ENCODE measurements around the gene MRPS7. TPM values are rescaled to one million over a fixed set of nuclear protein-coding genes. Genes with fewer than 3 reads are reported as not detected.

MRPS7 gene
- total and polyA plus RNA-seq, 2 donors (not counting 1 experiment from before 2014, with no cell fraction given), result 25.1 to 42.6 TPM

DNA sequence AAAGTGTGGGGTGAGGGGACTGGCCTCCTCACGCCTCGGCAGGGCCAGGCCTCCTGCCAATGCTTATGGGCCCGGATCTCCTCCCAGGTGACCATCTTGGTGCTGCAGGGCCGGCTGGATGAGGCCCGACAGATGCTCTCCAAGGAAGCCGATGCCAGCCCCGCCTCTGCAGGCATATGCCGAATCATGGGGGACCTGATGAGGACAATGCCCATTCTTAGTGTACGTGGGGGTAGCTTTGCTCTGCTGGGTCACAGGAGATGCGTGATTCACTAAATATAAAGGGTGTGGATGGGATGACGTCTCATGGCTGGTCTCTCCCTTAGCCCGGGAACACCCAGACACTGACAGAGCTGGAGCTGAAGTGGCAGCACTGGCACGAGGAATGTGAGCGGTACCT is 36.7 kb upstream of the MRPS7 start:
- Histone ChIP-seq H3K79me2 (ENCODE audit: control insufficient read depth, insufficient read depth, low read length) (peaks cover 6% of the 10 kb centered on the region), H3K4me1 (ENCODE audit: control insufficient read depth in 2 of 2, insufficient read depth in 2 of 2, low read length in 2 of 2) (no peaks in the 10 kb centered on the region), H3K9me3 (ENCODE audit: control extremely low read depth in 1 of 3, control insufficient read depth in 2 of 3, insufficient read depth in 1 of 3, low read length in 2 of 3) (no peaks in the 10 kb centered on the region), H3K4me3 (ENCODE audit: control extremely low read depth in 1 of 5, extremely low read depth in 1 of 5, insufficient read depth in 1 of 5, low read depth in 2 of 5, low read length in 4 of 5) (no peak overlapping the region), H3K27me3 (replicated peaks in 1 of 4; ENCODE audit: control extremely low read depth in 1 of 4, control insufficient read depth in 3 of 4, insufficient read depth in 4 of 4, low read length in 3 of 4) (no peaks in the 10 kb centered on the region), H2AFZ (ENCODE audit: insufficient read depth, low read depth, low read length, poor library complexity, severe bottlenecking) (no peak overlapping the region), H4K20me1 (ENCODE audit: control insufficient read depth, insufficient read depth, low read length, poor library complexity, severe bottlenecking) (no peaks in the 10 kb centered on the region), H3K4me2 (replicated peaks; ENCODE audit: low read depth, low read length, poor library complexity, severe bottlenecking) (no peak overlapping the region), H3K9ac (ENCODE audit: low read length) (no peak overlapping the region), H3K36me3 (replicated peaks in 1 of 2; ENCODE audit: control extremely low read depth in 1 of 2, control insufficient read depth in 1 of 2, extremely low read depth in 1 of 2, insufficient read depth in 2 of 2, low read length in 1 of 2) (peaks cover 0 to 55% of the 10 kb centered on the region in 2 experiments), H3K27ac (ENCODE audit: low read length in 2 of 2) (no peak overlapping the region)
- CTCF ChIA-PET, result interaction anchor here (0.6 to 1.8 kb wide), 2 partner anchors 24 to 190 kb away, joined by 3 to 9 read pairs; no protein-coding TSS in a partner anchor
- POLR2A ChIA-PET, result no interaction called here
- no peaks in the 10 kb centered on the region for H3K27me3 Mint-ChIP-seq
- no peak overlapping the region for H3K27ac Mint-ChIP-seq
- no peaks in the 10 kb centered on the region for H3K9me3 Mint-ChIP-seq (ENCODE audit: insufficient read depth)
- DNase-seq (no peak), ATAC-seq (ENCODE audit: low read depth) (no peak)
- intact Hi-C loops (cut with micrococcal nuclease), result no loop called here
- 93% methylated on average over 14 of the region's 14 CpGs for WGBS (ENCODE audit: insufficient coverage)
- H3K4me1 Mint-ChIP-seq, result no peaks in the 10 kb centered on the region
- TF ChIP-seq, protein P1, sequence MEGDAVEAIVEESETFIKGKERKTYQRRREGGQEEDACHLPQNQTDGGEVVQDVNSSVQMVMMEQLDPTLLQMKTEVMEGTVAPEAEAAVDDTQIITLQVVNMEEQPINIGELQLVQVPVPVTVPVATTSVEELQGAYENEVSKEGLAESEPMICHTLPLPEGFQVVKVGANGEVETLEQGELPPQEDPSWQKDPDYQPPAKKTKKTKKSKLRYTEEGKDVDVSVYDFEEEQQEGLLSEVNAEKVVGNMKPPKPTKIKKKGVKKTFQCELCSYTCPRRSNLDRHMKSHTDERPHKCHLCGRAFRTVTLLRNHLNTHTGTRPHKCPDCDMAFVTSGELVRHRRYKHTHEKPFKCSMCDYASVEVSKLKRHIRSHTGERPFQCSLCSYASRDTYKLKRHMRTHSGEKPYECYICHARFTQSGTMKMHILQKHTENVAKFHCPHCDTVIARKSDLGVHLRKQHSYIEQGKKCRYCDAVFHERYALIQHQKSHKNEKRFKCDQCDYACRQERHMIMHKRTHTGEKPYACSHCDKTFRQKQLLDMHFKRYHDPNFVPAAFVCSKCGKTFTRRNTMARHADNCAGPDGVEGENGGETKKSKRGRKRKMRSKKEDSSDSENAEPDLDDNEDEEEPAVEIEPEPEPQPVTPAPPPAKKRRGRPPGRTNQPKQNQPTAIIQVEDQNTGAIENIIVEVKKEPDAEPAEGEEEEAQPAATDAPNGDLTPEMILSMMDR (IDR thresholded peaks at IDR 0.05), result no peak
- no peak for TF ChIP-seq EZH2 (IDR thresholded peaks at IDR 0.05; ENCODE audit: borderline replicate concordance, insufficient read depth, low read depth, low read length, poor library complexity, severe bottlenecking)
- H3K4me3 Mint-ChIP-seq, result no peak overlapping the region

DNA sequence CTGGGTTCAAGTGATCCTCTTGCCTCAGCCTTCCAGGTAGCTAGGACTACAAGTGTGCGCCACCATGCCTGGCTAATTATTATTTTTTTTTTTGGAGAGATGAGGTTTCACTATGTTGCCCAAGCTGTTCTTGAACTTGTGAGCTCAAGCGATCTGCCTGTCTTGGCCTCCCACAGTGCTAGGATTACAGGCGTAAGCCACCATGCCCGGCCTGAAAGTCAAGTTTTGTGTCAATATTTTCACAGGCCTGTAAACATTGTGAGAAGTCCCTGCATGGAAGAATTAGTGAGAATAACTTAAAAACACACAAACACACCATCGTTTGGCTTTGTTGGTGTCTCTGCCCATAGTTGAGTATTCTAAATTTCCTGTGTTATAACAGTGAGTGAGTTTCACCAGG is 34.0 kb upstream of the MRPS7 start:
- H3K27ac Mint-ChIP-seq, result no peak overlapping the region
- no peaks in the 10 kb centered on the region for H3K27me3 Mint-ChIP-seq
- CTCF ChIA-PET, result interaction anchor here (0.6 to 3.9 kb wide), 2 partner anchors 114 to 609 kb away, joined by 4 to 14 read pairs; no protein-coding TSS in a partner anchor

More for the DNA sequence above, 34.0 kb upstream of the MRPS7 start:
- Histone ChIP-seq H3K4me2 (replicated peaks; ENCODE audit: low read depth, low read length, poor library complexity, severe bottlenecking) (no peak overlapping the region), H4K20me1 (ENCODE audit: control insufficient read depth, insufficient read depth, low read length, poor library complexity, severe bottlenecking) (no peaks in the 10 kb centered on the region), H3K9ac (ENCODE audit: low read length) (no peak overlapping the region), H3K27me3 (replicated peaks in 1 of 4; ENCODE audit: control extremely low read depth in 1 of 4, control insufficient read depth in 3 of 4, insufficient read depth in 4 of 4, low read length in 3 of 4) (no peaks in the 10 kb centered on the region), H3K79me2 (ENCODE audit: control insufficient read depth, insufficient read depth, low read length) (peaks cover 2% of the 10 kb centered on the region), H2AFZ (ENCODE audit: insufficient read depth, low read depth, low read length, poor library complexity, severe bottlenecking) (no peak overlapping the region), H3K9me3 (ENCODE audit: control extremely low read depth in 1 of 3, control insufficient read depth in 2 of 3, insufficient read depth in 1 of 3, low read length in 2 of 3) (no peaks in the 10 kb centered on the region), H3K4me1 (ENCODE audit: control insufficient read depth in 2 of 2, insufficient read depth in 2 of 2, low read length in 2 of 2) (no peaks in the 10 kb centered on the region), H3K36me3 (replicated peaks in 1 of 2; ENCODE audit: control extremely low read depth in 1 of 2, control insufficient read depth in 1 of 2, extremely low read depth in 1 of 2, insufficient read depth in 2 of 2, low read length in 1 of 2) (peaks cover 6 to 69% of the 10 kb centered on the region in 2 experiments), H3K27ac (ENCODE audit: low read length in 2 of 2) (no peak overlapping the region), H3K4me3 (ENCODE audit: control extremely low read depth in 1 of 5, extremely low read depth in 1 of 5, insufficient read depth in 1 of 5, low read depth in 2 of 5, low read length in 4 of 5) (no peak overlapping the region)
- no peak for ATAC-seq (ENCODE audit: low read depth)
- DNase-seq, result no peak
- TF ChIP-seq, protein P1 (IDR thresholded peaks at IDR 0.05), result no peak
- no peak for TF ChIP-seq EZH2 (IDR thresholded peaks at IDR 0.05; ENCODE audit: borderline replicate concordance, insufficient read depth, low read depth, low read length, poor library complexity, severe bottlenecking)
- Mint-ChIP-seq H3K4me1 (no peaks in the 10 kb centered on the region), H3K4me3 (no peak overlapping the region), H3K9me3 (ENCODE audit: insufficient read depth) (no peaks in the 10 kb centered on the region)
- intact Hi-C loops (cut with micrococcal nuclease), result no loop called here
- POLR2A ChIA-PET, result no interaction called here
- WGBS (ENCODE audit: insufficient coverage), result 100% methylated on average over 1 of the region's 5 CpGs
